Erythroblast (primary cell): ENCODE data around the gene OPTN.

Experiments used
- GATA1 ChIP-seq: IDR thresholded peaks from 2 replicates; pipeline ENCODE4 v1.6.1; 2011; ENCODE audit warnings: low read depth, mild to moderate bottlenecking, control low read depth, low read length, moderate library complexity
- POLR2A ChIP-seq: IDR thresholded peaks from 2 replicates; pipeline ENCODE4 v1.6.1; 2011; ENCODE audit warnings: mild to moderate bottlenecking, low read length

GRCh38 chr10:13143766-13144165 lies 43.8 kb downstream of the OPTN start:
- TF ChIP-seq POLR2A: no peak
- no peak for TF ChIP-seq GATA1
